GM04504 (cell line): ENCODE measurements around the gene IFIT3.

Source experiments
- DNase-seq: peaks from one replicate; pipeline ENCODE4 v3.0.0-alpha.2; 2012; ENCODE audit warnings: low read depth

The IFIT3 gene

DNA sequence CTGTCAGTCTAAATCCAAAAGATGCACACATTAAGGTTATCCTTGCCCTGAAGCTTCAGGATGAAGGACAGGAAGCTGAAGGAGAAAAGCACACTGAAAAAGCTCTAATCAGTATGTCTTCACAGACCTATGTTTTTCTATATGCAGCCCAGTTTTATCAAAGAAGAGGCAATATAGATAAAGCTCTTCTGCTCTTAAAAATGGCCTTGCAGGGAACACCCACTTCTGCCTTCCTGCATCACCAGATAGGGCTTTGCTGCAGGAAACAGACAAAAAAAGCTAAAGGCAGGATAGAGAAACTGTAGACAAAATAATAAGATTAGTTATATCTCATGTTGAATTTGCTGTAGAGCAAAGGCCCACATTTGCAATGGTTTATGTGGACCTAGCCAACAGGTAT, 35.1 kb downstream of the IFIT3 start:
- DNase-seq, result no peak

DNA sequence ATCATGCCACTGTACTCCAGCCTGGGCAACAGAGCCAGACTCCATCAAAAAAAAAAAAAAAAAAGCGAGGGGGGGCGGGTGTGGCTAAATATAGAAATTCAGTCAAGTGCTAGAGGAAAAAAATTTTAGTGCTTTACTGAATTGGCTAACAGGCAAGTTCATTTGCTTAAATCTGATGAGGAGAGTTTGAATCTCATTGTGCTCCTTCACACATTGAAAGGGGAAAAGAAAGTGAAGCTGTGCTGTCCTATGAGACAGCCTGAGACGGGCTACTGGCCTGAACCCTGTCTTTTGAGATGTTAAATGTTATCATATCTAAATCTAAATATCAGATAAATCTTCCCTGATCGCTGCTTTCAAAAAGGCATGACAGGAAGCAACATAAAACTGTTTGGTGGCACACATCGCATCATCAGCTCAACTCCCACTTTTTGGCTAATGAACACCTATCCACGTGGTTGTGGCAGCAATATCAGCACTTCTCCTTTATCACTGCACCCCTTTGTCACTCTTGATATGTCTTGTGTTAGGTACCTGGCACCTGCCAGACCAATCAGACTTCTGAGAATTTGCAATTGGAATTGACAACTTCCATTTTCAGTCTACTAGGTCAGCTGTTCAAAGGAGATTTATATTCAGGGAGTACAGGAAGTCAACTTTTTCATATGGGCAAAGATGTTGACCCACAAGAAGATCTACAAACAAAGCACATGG, 36.1 kb downstream of the IFIT3 start:
- no peak for DNase-seq

DNA sequence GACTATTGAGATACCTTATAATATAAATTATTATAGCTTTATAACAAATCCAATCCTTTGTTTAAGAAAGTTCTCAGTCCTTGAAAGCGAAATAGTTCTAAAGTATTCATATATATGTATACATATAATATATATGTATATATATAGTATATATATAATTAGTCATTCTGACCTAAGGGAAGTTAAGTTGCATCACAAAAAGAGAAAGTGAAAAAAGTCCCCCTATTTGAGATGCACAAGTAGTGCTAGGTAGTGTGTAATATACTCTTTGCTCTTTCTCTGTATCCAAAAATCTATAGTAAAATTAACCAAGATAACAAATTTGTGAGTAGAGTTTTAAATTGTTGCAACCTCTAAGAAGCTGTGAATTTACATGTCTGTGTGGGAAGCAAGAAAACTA, 36.7 kb downstream of the IFIT3 start:
- no peak for DNase-seq

DNA sequence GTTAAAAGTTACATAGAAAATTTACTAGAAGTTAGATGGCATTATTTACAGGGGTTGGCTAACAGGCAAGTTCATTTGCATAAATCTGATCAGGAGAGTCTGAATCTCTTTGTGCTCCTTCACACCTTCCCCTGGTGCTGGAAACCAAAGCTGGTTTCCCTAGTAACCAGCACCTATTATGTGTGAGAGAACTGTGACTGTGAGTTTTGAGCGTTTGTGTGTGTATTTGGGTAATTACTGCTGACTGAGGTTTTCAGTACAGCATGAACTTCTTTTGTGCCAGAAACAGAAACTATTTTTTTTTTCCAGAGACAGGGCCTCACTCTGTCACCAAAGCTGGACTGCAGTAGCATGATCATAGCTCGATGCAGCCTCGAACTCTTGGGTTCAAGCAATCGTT, 39.7 kb downstream of the IFIT3 start:
- DNase-seq, result no peak

DNA sequence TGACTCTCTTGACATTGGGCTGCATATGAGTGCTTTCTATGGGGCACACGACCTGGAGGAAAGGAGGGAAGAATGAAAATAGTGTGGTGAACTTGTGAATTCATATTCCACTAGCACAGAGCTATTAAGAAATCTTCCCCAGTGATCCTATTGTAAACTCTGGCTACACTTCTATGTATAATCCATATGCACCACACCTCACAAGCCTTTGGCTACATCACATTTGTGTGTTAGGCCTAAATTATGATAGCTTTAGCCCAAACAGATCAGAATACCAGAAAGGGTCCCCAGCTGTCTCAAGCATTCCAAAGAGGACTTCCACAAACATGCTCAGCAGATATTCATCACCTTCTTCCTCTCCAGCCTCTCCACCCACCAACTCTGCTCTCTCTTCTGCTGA, 40.3 kb downstream of the IFIT3 start:
- no peak for DNase-seq

DNA sequence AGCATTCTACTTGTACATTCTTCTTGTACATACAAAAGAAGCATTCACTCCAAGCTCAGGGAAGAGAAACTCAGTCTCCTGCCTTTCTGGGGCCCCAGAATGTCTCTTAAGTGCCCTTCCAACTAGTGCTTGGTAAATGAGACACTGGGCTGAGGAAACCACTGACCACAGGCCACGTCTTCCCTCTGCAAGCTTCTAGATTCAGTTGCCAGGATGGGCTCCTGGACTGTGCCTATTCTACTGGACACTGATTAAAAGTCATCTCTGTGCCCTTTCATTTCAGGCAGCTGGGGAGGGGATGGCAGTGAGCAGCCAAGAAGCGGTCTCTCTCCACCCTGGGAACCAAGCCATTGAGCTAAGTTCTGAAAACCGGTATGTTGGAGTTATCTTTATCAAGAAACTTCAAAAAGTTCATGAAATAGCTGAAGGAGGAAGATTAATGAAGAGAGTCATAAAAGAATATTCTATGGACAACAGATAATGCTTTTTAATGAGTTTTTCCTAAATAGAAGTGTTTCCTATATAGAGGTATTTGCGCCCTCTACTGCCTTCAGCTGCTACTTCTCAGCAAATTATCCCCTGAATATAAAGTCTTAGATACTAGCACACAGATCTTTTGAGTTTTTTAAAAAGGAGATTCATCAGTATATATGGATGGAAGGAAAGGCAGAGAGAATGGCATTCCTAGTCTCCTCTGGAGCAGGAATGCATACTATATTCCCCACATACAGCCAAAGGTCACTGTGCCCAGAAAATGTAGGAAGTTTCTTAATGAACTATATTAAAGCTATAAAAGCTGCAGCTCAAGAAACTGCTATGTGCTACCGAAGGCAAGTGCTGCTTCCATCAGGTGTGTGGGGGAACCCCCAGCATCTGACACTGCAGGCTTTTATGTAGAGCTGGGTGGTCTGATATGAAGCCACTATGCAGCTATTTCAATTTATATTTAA, 41.6 kb downstream of the IFIT3 start:
- DNase-seq, result no peak

DNA sequence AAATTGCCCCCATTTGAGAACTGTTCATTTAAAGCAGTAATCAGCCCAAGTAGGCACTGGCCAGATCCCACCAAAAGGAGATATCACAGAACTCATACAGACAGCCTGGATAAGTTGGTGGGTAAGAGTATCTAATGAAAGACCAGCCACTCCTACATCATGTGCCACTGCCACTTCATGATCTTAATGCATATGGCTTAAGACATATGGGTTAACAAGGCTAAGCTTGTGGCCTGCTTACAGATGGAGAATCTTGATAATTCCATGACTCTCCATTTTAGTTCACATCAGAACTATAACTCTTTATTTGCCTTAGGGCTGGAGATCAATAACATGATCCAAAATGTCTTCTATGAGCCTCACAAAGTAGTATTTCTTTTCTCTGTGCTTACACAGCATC, 43.3 kb downstream of the IFIT3 start:
- no peak for DNase-seq

DNA sequence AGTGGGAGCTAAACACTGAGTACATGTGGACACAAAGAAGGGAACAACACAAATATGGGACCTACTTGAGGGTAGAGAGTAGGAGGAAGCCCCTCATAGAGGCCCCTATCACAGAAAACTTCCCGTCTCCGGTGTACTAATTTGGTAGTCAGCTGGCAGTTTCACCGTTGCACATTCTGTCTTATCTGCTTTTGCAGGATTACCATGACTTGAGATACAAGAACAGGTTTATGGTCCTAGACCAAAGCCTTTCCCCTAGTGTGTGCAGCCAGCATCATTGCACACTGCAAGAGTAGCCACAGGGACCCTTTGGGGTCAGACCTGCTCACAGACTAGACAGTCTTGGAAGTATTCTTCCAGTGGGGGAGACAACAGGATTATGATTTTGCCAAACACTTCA, 44.2 kb downstream of the IFIT3 start:
- no peak for DNase-seq

DNA sequence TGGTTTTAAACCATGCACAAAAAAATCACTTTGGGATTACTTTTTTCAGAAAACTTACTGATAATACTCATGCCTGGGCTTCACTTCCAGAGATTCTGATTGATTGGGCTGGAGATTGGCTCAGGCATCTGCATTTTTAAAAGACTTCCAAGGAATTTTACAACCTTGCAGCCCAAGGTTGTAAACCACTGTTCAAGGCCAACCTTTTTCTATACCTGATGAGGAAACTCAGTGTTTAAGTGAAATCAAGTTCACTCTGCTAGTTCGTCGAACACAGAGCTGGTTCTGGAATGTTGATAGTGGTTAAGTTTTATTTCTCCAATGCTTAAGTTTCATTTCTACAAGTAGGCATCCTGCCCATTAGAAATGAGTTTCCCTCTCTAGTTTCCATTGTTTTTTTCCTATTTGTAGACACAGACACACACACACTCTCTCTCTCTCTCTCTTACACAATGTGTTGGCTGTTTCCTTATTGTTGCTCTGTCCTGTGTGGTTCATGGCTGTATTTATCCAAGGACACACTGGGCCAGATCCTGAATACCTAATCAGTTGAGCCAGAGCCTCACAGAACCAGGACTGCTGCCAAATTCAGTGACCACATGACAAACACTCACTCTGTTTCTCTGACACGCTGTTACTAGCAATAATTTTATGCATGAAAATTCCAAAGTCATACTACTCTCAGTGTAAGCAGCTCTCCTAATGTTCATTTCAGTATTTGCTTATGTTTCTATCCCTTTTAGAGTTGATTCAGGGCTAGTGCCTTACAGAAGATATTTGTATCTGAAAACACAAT, 46.3 kb downstream of the IFIT3 start:
- peak; percentile 97 for DNase-seq

DNA sequence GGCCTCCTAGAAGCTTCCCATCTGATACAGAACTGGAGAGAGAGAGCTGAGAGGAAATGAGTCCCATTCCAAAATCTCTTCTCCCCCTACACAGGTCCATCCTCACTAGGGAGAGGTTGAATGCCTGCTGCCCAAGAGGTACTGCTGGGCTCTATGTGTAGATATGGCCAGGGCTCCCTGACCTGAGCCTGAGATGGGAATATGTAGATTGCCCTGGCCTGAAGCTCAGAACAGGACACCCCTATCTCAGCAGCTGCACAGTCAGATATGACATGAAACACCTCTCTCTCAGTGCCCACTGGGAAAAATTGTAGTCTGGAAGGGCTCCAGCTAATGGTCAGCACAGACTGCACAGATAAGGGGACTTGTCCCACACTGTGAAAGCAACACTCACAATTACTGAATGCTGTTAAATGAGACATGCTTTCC, 46.9 kb downstream of the IFIT3 start:
- DNase-seq, result no peak

DNA sequence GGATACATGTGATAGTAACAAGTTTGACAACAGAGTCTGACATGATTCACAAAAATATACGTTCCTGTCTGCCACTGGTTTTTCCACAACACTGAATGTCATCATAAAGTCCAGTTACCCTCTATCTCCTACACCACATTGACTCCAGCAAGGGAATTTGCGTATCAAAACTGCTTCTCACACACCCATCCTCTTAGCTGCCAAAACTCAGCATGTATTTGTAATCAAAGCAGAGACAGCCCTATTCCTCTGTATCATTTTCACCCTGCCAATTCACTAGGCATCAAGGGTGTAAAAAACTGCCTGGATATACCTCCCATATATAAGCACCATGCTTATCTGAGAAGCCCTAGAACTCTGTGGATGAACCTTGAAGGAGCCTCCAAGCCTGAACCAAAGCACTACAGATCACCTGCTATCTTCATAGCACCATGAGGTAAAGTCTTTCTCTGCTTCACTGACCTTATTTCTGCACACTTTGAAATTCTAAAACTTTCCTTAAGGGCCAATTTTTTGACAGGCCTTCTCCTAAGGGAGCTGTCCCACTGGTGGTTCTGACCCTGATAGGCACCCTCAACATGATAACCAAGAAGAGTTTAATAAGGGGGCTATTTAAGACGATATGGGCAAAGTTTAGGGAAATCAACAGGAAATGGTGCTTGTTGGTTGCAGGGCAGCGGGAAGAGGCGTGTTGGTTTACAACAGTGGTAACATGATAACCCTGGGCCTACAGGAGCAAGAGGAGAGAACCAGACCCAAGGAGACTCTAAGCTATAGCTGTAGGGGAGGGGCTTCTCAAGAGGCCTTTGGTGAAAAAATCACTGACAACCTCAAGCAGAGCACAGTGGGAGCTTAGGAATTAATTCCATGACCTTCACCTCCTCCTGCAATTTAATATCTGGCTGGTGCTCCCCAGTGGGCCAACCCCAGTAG, 50.2 kb downstream of the IFIT3 start, which contains the start of gene IFIT1B:
IFIT1B (plus strand) TSS at position 352 of the 933 bp plus-strand sequence; CDS start at position 432, 80 bp downstream.
- DNase-seq, result no peak

DNA sequence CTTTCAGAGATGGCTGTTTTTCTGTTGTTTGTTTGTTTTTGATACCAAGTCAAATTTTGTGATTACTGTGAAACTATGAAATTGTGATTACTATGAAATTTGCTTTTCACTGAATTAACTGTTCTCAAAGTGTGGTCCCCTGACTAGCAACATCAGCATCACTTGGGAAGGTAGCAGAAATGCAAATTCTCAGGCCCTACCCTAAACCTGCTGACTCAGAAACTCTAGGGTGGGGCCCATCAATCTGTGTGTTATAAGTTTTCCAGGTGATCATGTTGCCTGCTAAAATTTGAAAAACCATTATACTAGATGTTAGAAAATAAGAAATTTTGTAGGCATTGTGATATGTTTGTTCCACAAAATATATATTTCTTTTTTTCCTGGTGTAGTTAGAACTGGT, 51.3 kb downstream of the IFIT3 start:
- DNase-seq, result no peak

DNA sequence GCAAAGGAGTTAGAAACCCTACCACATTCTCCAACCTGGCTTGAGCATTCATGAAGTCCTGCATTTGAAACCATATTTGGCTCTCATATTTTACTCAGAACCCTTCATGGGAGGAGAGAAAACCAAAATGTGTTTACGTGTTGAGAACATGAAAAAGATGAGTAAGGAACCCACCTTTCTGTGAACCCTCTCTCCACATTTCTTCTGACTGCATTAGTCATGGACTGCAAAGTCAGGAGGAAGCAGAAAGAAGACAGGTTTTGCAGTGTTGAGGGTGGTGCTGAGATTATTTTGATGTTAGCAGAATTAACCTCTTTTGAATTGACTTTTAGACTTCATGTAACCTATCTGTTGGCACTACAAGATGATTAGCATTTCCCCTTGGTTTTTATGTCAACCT, 55.0 kb downstream of the IFIT3 start:
- no peak for DNase-seq

DNA sequence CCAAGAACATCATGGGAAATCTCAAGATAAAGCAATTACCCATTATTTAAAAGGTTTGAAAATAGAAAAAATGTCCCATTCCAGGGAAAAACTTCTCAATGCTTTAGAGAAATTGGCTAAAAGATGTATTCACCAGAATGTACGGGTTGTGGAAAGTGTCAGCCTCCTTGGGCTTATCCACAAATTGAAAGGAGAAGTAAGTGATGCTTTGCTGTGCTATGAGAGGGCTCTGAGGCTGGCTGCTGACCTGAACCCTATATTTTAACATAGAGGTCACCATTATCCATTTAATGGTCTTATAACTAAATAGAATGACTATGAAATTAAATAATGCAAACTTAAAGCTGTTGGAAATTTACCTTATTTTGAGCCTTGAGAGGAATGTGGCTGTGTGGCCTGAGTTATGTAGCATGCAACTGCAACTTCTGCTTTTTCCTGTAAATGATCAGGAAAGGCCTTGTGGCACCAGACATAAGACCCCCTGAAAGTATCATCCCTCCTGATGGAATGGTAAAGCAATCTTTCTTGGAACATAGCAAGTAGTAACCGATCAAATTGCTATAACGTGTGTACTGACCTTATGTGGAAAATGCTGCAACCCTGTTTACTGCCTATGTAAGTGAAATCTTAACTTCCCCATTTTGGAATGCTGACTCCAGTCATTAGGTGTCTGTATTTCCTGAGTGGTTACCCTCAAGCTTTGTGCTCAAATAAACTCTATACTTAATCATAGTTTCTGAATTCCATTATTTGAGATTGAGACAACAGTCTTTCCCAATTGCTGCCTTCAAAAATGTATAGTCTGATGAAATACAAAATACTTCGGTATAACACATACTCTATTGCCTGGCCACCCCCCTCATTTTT, 56.9 kb downstream of the IFIT3 start:
- DNase-seq, result no peak

DNA sequence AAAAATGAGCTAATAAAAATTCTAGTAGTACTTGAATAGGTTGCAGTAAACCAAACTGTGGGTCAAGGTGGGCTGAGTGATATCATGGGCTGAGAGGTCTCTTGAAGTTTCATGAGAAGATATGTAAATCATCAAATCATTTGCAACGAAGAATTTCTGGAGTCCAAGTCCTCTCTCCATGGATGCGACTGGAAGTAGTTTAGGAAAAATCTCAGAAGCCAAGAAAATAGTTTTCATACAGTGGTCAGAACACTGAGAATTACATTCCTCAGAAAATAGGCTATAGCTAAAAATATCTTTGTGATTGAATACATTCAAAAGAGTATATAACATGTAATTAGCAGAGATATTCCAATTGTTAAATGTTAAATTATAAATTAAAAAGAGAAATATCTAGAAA, 61.0 kb downstream of the IFIT3 start:
- DNase-seq, result no peak

DNA sequence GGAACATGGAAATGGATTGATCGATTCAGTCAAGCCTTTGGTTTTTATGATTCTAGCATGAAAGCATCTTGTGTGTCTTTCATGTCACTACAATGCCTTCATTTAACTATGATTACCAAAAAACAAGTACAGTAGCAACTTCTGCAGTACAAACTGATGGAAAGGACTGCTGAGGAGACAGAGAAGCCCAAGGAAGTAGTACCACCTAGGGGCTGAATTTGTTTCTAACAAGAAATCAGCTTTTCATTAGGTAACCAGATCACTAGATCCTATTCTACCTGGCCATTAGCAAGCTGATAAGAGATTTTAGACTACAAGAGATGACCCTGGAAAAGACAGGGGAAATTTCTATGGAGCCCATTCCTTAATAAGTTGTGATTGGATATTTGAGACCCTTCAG, 61.5 kb downstream of the IFIT3 start:
- DNase-seq, result no peak
